HG02642 (cell line): Measurements from ENCODE around the gene PAK4.

Source experiments
- ATAC-seq: cut with Tn5 transposase; IDR thresholded peaks from one replicate; pipeline ENCODE4 v1.9.1; 2021; ENCODE audit warnings: mild to moderate bottlenecking; ENCODE audit not compliant: unreplicated experiment, poor library complexity

PAK4 gene

GRCh38 chr19:39175564-39175963, 50.0 kb downstream of the PAK4 start:
- ATAC-seq: no peak

GRCh38 chr19:39177110-39177699, 51.6 kb downstream of the PAK4 start:
- ATAC-seq: no peak

- ATAC-seq: no peak
Measured at GRCh38 chr19:39177736-39178135, 52.1 kb downstream of the PAK4 start.

DNA sequence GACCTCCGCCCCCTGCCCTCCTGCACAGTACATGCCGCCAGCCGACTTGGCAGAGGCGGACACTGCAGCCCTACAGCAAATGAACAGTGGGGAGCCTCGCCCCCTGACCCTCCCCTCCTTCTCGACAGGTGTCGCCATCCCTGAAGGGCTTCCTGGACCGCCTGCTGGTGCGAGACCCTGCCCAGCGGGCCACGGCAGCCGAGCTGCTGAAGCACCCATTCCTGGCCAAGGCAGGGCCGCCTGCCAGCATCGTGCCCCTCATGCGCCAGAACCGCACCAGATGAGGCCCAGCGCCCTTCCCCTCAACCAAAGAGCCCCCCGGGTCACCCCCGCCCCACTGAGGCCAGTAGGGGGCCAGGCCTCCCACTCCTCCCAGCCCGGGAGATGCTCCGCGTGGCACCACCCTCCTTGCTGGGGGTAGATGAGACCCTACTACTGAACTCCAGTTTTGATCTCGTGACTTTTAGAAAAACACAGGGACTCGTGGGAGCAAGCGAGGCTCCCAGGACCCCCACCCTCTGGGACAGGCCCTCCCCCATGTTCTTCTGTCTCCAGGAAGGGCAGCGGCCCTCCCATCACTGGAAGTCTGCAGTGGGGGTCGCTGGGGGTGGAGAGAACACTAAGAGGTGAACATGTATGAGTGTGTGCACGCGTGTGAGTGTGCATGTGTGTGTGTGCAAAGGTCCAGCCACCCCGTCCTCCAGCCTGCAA, 52.9 kb downstream of the PAK4 start:
- no peak for ATAC-seq

GRCh38 chr19:39179754-39180153, 54.2 kb downstream of the PAK4 start:
- no peak for ATAC-seq

DNA sequence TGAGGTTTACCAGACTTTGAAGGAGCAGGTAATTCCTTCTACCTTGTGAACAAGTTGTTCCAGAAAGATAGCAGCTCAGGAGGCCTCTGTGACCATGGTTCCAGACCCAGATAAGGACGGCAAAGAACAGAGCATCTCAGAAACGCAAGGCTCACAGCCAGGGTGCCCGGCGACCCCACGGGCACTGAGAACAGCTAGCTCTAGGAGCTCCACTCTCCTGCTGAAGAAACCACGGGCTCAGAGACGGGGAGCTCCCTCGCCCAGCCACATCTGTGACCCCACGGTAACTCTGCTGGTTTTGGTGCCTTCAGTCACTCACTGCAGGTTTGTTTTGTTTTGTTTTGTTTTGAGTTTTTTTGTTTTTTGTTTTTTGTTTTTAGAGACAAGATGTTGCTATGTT, 55.2 kb downstream of the PAK4 start:
- no peak for ATAC-seq

GRCh38 chr19:39181500-39182173, 56.1 kb downstream of the PAK4 start:
- no peak for ATAC-seq

DNA sequence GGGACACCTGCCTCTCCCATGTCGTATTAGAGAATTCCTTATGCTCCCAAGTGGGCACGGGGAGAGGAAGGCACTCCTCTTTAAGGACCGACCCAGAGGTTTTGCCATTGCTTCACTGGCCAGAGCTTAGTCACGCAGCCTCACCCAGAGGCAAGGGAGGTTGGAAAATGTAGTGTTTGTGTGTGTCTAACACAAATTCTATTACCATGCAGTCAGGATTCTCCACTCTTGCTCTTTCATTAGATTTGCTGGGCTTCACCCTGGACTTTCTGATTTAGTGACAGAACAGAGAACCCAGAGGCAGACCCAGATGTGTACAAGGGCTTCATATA, 56.6 kb downstream of the PAK4 start:
- no peak for ATAC-seq

DNA sequence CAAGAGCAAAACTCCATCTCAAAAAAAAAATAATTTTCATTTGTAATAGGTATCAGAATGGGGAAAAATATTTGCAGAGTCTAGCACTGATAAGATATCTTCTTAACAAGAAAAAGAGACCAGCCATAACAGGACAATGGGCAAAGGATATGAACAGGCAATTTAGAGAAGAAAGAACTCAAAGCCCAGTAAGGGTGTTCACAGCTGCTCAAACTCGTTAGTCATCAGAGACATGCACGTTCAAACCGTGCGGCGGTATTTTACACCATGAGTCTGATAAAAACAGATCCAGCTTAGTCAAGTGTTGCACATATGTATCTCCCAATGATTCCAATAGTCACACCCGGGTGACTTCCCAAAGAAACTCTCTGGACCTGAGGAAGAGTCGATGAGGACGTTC, 57.5 kb downstream of the PAK4 start:
- ATAC-seq: no peak

DNA sequence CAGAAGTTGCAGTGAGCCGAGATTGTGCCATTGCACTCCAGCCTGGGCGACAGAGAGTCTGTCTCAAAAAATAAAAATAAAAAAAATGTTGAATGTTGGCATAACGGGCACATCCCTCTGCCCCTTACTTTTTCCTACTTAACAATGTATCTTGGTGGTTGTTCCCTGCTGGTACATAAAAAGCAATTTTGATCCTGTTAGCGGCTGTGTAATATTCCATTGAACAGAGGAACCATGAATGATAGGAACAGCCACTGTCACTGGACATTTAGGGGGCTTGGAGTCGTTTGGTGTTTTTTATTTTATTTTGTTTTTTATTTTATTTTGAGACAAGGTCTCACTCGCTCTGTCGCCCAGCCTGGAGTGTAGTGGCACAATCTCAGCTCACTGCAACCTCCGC, 60.8 kb downstream of the PAK4 start:
- no peak for ATAC-seq

GRCh38 chr19:39187552-39187943, 62.0 kb downstream of the PAK4 start:
- ATAC-seq: no peak

- no peak for ATAC-seq
Measured at GRCh38 chr19:39188960-39189359, 63.4 kb downstream of the PAK4 start.

- no peak for ATAC-seq
Measured at GRCh38 chr19:39190768-39191167, 65.2 kb downstream of the PAK4 start.

DNA sequence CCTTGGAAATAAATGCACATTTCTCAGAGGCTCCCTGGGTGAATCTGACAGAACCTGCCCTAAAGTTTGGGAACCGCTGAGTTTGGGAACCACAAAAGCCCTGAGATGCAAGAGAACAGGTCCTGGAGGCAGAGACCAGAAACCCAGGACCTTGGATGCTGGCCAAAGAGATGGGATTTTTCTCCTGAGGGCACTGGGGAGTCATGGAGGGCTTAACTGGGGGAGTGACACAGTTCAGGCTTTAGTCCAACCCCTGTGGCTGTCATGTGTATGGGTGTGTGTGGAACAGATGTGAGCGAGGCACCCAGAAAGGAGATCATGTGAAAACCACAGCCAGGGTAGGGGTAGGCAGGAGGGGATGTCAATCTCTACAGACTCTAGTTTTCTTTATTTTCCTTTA, 67.3 kb downstream of the PAK4 start:
- no peak for ATAC-seq

DNA sequence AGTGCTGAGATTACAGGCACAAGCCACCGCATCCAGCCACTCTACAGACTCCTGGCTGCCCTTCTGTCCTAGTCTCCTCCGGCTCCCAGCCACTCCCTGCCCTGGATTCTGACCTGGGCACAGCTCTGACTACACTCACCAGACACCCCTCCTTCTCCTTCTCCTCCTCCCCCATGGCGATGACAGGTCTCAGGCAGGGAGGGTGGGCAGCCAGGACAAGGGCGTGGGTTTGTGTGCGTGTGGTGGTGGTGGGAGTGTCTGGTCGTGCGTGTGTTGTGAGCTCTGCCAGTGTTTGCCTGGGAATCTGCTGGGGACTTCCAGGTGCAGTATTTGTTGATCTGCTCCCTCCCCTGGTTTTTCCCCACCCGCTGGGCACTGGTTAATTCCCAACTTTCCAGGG, 68.2 kb downstream of the PAK4 start:
- no peak for ATAC-seq

DNA sequence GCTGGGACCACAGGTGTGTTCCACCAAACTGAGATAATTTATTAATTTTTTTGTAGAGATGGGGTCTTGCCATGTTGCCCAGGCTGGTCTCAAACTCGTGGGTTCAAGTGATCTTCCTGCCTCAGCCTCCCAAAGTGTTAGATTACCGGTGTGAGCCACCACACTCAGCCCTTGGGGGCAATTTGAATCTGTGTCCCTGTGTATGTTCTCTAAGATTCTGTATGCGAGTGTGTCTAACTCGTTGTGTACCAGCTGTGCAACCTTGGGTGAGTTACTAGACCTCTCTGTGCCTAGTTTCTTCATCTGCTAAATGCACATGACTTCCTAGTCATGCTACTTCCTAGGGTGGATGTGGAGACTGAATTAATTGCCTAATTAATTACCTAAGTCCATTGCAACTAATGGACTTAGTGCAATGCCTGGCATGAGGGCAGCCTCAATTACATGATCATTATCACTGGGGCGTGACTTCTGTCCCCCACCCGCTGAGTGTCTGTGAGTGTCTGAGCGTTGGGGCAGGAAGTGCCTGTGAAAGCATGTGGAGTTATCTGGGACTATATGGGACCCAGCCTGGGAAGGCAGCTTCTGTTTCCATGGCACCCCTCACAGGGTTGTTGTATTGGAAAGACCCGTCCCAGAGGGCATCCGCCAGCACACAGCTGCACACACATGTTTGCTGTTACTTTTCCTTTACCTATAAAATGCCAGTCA, 69.4 kb downstream of the PAK4 start:
- no peak for ATAC-seq

DNA sequence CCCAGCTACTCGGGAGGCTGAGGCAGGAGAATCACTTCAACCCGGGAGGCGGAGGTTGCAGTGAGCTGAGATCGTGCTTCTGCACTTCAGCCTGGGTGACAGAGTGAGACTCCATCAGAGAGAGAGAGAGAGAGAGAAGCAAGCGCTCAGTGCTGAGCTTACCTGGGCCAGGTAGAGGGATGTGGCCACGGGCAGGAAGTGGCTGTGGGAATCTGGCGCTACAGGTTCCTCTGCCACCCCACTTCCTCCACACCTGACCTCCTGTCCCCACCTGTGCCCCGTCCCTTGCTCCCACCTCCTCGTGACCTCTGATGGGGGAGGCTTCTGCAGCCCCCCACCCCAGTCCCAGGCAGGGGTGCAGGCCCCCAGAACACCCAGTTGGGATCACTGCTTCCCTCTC, 70.2 kb downstream of the PAK4 start:
- ATAC-seq: no peak

- ATAC-seq: no peak
Measured at GRCh38 chr19:39196320-39196719, 70.7 kb downstream of the PAK4 start.

DNA sequence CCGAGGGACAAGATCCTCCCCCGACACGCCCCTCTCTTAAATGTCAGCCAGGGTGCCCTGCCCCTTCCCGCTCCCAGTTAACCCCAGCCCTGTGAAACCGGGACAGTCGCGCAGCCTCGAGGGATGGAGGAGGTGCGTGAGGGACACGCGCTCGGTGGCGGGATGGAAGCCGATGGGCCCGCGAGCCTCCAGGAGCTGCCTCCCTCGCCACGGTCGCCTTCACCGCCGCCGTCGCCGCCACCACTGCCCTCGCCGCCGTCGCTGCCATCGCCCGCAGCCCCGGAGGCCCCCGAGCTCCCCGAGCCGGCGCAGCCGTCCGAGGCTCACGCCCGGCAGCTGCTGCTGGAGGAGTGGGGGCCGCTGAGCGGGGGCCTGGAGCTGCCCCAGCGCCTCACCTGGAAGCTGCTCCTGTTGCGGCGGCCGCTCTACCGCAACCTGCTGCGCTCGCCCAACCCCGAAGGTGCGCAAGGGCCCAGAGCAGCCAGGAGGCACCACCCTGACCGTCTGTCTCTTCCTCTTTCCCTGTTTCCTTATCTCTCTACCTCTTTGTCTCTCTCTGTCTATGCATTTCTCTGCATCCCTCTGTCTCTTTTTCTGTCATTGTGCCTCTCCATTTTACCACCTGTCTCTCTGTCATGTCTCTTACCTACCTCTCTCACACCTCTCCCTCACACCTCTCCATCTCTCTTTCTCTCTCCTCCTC, 71.4 kb downstream of the PAK4 start, which contains the start of gene NCCRP1:
NCCRP1 (plus strand) TSS at position 105 of the 703 bp plus-strand sequence; CDS start at position 124, 19 bp downstream.
- no peak for ATAC-seq

- ATAC-seq: no peak
Measured at GRCh38 chr19:39197808-39198207, 72.2 kb downstream of the PAK4 start.

GRCh38 chr19:39199025-39199424, 73.4 kb downstream of the PAK4 start:
- ATAC-seq: no peak
